ENCODE measurements around the gene SZT2.

SZT2 gene

GRCh38 chr1:43436371-43436770 lies 46.7 kb downstream of the SZT2 start:
- no peak for DNase-seq (ENCODE audit: low read depth)
- TF ChIP-seq POLR2A (IDR thresholded peaks at IDR 0.05; ENCODE audit: extremely low read depth, insufficient read length) (no peak), MYC (IDR thresholded peaks at IDR 0.05; ENCODE audit: low read depth, low read length) (no peak)
- TF ChIP-seq, protein P1, sequence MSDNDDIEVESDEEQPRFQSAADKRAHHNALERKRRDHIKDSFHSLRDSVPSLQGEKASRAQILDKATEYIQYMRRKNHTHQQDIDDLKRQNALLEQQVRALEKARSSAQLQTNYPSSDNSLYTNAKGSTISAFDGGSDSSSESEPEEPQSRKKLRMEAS (IDR thresholded peaks at IDR 0.05; ENCODE audit: low read depth, low read length), result no peak
- TF ChIP-seq, protein P2, sequence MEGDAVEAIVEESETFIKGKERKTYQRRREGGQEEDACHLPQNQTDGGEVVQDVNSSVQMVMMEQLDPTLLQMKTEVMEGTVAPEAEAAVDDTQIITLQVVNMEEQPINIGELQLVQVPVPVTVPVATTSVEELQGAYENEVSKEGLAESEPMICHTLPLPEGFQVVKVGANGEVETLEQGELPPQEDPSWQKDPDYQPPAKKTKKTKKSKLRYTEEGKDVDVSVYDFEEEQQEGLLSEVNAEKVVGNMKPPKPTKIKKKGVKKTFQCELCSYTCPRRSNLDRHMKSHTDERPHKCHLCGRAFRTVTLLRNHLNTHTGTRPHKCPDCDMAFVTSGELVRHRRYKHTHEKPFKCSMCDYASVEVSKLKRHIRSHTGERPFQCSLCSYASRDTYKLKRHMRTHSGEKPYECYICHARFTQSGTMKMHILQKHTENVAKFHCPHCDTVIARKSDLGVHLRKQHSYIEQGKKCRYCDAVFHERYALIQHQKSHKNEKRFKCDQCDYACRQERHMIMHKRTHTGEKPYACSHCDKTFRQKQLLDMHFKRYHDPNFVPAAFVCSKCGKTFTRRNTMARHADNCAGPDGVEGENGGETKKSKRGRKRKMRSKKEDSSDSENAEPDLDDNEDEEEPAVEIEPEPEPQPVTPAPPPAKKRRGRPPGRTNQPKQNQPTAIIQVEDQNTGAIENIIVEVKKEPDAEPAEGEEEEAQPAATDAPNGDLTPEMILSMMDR (IDR thresholded peaks at IDR 0.05; ENCODE audit: low read depth, low read length), result no peak
- H3K4me3 ChIP-seq (ENCODE audit: low read depth, low read length), result no peak overlapping the region

- no peak overlapping the region for H3K4me3 ChIP-seq (ENCODE audit: low read depth, low read length)
- no peak for DNase-seq (ENCODE audit: low read depth)
- TF ChIP-seq, protein P1 (IDR thresholded peaks at IDR 0.05; ENCODE audit: low read depth, low read length), result no peak
- TF ChIP-seq MYC (IDR thresholded peaks at IDR 0.05; ENCODE audit: low read depth, low read length), result no peak
Measured at GRCh38 chr1:43437031-43437973, 47.6 kb downstream of the SZT2 start.

- TF ChIP-seq, protein P2 (IDR thresholded peaks at IDR 0.05; ENCODE audit: low read depth, low read length), result no peak
- no peak for TF ChIP-seq MYC (IDR thresholded peaks at IDR 0.05; ENCODE audit: low read depth, low read length)
- TF ChIP-seq POLR2A (IDR thresholded peaks at IDR 0.05; ENCODE audit: extremely low read depth, insufficient read length), result no peak
- TF ChIP-seq, protein P1 (IDR thresholded peaks at IDR 0.05; ENCODE audit: low read depth, low read length), result no peak
- DNase-seq (ENCODE audit: low read depth), result no peak
- no peak overlapping the region for H3K4me3 ChIP-seq (ENCODE audit: low read depth, low read length)
Measured at GRCh38 chr1:43438006-43438405, 48.3 kb downstream of the SZT2 start.

DNA sequence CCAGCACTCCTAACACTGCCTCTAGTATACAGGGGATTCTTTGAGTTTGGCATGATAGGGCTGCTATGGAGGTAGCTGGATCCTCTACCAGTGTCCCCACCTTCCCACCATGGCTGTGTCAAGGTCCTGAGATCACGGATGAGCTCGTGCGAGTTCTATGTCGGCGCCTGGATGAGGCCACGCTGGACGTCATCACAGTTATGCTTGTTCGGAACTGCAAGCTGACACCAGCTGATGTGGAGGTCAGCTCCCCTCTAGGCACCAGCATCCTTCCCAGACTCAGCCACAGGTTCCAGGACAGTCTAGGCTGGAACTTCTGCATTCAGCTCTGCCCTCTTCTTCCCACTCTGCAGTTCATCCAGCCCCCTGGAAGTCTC lies 48.9 kb downstream of the SZT2 start:
- H3K4me3 ChIP-seq (ENCODE audit: low read depth, low read length), result no peak overlapping the region
- TF ChIP-seq MYC (IDR thresholded peaks at IDR 0.05; ENCODE audit: low read depth, low read length) (no peak), POLR2A (IDR thresholded peaks at IDR 0.05; ENCODE audit: extremely low read depth, insufficient read length) (no peak)
- TF ChIP-seq, protein P1 (IDR thresholded peaks at IDR 0.05; ENCODE audit: low read depth, low read length), result no peak
- TF ChIP-seq, protein P2 (IDR thresholded peaks at IDR 0.05; ENCODE audit: low read depth, low read length), result no peak
- DNase-seq (ENCODE audit: low read depth), result no peak

GRCh38 chr1:43438953-43439581 lies 49.4 kb downstream of the SZT2 start:
- no peak overlapping the region for H3K4me3 ChIP-seq (ENCODE audit: low read depth, low read length)
- no peak for DNase-seq (ENCODE audit: low read depth)
- TF ChIP-seq, protein P1 (IDR thresholded peaks at IDR 0.05; ENCODE audit: low read depth, low read length), result no peak
- TF ChIP-seq POLR2A (IDR thresholded peaks at IDR 0.05; ENCODE audit: extremely low read depth, insufficient read length) (no peak), MYC (IDR thresholded peaks at IDR 0.05; ENCODE audit: low read depth, low read length) (no peak)
- TF ChIP-seq, protein P2 (IDR thresholded peaks at IDR 0.05; ENCODE audit: low read depth, low read length), result no peak

- TF ChIP-seq MYC (IDR thresholded peaks at IDR 0.05; ENCODE audit: low read depth, low read length), result no peak
- TF ChIP-seq POLR2A (IDR thresholded peaks at IDR 0.05; ENCODE audit: extremely low read depth, insufficient read length), result no peak
- TF ChIP-seq, protein P2 (IDR thresholded peaks at IDR 0.05; ENCODE audit: low read depth, low read length), result no peak
- TF ChIP-seq, protein P1 (IDR thresholded peaks at IDR 0.05; ENCODE audit: low read depth, low read length), result no peak
- DNase-seq (ENCODE audit: low read depth), result no peak
- H3K4me3 ChIP-seq (ENCODE audit: low read depth, low read length), result no peak overlapping the region
Measured at GRCh38 chr1:43439781-43440180, 50.1 kb downstream of the SZT2 start.

All from NB4 (cell line).